NCI-H345 treated with DMSO at 0.1 percent for 48 hours (cell line): ENCODE measurements around the gene HSPA6.
"Not testable (repeated sequence)": the region's sequence is repeated elsewhere in the genome, so short reads cannot be mapped to it uniquely, and the experiment has no call there.

Experiments
- DNase-seq: peaks from one replicate; lab custom pipeline; 2025; ENCODE audit not compliant: unreplicated experiment; lab: John Stamatoyannopoulos, UW

Gene HSPA6

GRCh38 chr1:161523817-161524741 is at the start of gene HSPA6:
TSS of gene HSPA6 (plus strand) at chr1:161524540. CDS start at chr1:161524659, 119 bp downstream.
- peak; percentile 17 for DNase-seq

GRCh38 chr1:161477711-161478110 is 46.6 kb upstream of the HSPA6 start:
- DNase-seq = not testable (repeated sequence)

- no peak for DNase-seq
Measured at GRCh38 chr1:161478985-161479384, 45.4 kb upstream of the HSPA6 start.

DNA sequence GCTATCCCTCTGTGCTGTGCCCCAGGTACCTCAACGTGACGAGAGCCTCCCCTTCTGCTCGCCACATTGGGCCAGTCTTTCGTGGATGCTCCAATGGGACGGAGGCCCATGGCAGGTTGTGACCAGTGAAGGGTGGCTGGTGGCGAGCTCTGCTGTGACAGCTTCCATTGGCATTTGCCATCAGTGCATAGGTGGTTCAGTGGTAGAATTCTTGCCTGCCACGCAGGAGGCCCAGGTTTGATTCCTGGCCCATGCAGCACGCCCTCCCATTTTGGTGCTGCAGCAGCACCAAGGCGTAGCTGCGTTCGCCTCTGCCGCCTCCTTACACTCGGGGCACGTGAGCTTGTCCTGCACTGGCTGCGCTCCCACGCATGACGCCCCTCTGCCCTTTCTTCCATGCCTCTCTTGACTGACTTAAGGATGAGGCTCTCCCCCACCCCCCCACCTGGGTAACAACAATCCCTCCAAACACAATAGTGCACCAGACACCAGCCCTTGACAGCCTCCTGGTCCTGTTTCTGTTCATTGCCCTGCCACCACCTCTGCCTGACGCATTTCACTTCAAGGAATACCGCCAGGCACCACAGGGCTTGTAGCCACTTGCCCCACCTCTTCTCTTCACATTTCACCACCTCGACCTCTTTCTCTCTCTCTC is 43.8 kb upstream of the HSPA6 start:
- no peak for DNase-seq

DNA sequence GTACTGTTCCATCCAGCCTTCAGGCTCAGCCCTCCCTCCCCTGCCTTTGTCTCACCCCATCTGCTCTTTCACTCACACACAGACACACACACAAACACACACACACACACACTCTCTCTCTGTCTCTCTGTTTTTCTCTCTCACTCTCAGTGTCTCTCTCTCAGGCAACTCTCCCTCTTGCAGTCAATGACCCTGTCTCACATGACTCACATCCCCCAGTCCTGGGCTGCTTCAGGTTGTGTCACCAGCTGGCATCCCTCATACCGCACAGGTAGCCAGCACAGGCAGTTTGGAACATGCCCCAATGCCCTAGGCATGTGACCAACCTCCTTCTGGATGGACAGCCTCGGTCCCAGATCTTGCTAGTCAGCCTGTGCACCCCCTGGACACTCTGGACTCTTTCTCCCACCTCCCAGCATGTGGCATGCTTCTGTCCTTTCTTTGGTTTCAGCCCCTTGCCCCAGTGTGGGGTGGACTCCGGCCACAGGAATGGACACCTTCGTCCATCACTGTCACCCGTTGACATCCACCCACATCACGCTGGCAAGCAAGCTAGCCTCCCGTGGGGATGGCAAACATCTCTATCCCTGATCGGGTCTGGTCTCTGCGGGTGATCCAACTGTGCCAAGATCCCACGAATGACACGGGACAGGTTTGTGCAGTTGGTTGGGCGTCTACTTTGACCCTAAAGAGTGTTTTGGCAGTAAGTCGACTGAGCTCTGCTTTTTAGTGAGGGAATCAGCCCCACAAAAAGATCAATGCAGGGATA is 42.5 kb upstream of the HSPA6 start:
- DNase-seq = no peak

- DNase-seq = no peak
Measured at GRCh38 chr1:161482610-161483009, 41.7 kb upstream of the HSPA6 start.

DNA sequence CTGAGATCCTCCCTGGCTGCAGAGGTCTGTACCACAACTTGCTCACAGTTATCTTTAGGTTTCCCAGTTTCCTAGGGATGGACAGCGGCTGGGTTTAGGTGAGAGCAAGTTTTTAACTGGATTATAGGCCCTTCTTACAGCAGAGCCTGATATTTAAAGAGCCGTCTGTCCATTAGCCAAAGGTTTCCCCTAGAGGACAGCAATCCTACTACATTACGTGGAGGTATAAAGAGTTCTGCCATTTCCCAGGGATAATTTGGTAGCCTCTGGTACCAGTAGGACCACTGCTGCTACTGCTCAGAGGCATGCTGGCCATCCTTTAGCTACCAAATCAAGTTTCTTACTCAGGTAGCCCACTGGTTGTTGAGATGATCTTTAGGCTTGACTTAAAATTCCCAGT is 41.0 kb upstream of the HSPA6 start:
- DNase-seq = no peak

- no peak for DNase-seq
Measured at GRCh38 chr1:161484613-161485012, 39.7 kb upstream of the HSPA6 start.

DNA sequence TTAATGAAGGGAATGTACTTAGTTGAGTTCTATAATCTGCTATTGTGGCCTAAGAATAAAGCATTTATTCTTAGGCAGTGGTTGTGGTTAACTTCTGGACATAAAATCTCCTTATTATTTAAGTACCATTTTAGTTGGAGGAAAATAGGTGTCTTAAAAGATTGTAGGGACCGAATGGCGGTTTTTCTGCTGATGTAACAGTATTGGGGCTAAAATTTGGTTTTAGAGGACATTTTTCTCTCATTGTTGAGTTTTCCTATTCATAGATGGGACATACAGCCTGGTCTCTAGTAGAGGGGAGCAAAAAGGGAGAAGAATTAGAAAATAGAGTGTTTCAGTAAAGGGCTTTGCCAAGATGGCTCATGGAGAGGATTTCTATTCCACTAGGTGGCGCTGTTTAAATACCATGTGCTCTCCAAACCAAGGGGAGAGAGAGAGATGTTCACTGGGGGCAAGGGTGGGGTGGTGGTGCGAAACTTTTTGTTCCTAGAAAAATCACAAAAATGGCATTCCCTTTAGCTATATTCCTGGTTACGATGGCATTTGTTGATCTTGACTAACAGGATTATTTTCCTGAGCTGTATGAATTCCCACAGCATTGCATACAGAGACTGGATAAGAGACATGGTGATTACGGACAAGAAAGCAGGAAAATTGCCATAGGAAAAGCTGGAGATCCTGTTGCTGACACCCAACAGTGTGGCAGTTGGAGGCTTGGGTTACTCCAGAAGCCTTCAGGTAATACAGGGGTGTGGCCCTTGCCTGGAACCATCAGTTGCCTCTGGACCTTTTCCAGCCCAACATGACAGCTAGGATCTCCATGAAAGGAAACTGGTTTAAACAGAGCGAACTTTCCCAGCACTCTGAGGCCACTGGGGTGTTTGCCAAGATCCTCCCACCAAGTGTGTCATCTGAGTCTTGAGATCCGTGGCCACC is 37.3 kb upstream of the HSPA6 start:
- peak; percentile 7 for DNase-seq

- DNase-seq = no peak
Measured at GRCh38 chr1:161491472-161491871, 32.9 kb upstream of the HSPA6 start.

DNA sequence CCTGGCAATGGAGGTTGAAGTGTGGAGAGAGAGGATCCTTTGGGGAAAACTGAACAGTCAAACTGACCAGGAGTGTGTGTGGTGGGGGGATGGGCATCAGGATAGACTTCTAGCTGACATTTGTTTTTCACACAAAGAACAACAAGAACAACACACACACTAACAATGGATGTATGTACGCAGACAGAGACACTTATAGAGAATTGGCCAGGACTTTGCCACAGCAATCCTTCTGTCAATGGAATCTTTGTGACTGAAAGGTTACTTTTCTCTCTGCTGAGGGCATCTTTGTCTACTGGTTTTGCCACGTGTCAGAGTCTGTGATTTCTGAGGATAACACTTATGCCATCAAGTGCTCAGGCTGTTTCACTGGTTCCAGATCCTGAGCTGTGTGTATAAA is 31.5 kb upstream of the HSPA6 start:
- no peak for DNase-seq

DNA sequence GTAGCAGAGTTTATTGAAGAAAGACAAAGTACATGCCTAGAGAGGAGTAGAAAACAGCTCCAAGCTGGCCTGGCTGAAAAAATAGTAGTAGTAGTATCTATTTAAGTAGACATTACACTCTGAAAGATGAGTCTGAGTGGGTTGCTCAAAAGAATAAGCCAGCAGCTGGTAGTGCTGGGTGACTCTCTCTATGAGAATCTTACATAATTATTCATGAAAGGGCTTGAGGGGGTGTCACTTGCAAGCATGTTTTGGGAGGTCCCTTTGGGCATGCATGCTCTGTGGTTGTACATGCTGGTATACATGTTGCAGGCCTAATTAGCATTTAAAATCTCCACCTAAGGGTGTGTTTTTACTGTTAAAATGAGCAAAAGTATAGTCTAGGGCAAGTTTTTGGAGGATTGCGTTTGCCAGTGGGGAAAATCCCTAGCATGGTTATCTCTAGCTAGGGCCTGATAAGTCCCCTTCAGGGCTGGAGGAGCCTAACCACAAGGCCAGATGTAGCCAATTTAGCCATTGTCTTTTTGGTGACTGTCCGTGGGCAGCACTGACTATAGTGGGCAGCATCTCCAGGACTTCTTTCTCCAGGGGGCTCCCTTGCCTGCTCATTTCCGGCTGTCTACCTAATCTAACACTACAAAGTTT is 30.1 kb upstream of the HSPA6 start:
- no peak for DNase-seq

GRCh38 chr1:161495490-161495889 is 28.9 kb upstream of the HSPA6 start:
- DNase-seq = no peak

- DNase-seq = no peak
Measured at GRCh38 chr1:161497961-161498360, 26.4 kb upstream of the HSPA6 start.

DNA sequence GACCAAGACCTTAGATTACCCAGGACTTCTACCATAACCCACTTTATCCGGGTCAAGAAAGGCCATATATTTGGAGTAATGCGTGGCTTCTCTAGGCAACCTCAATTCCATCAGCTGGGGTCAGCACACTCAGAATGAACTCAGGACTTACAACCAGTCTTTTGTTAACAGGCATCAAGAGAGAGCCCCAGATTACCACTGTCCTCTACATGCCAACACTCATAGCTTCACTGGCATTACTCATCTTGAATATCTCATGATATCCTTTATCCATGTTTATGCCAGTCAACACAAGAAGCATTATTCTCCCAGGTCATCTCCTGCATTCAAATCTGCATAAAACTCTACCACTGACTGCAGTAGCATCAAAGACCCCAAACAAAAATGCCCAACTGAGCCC is 25.7 kb upstream of the HSPA6 start:
- DNase-seq = no peak

DNA sequence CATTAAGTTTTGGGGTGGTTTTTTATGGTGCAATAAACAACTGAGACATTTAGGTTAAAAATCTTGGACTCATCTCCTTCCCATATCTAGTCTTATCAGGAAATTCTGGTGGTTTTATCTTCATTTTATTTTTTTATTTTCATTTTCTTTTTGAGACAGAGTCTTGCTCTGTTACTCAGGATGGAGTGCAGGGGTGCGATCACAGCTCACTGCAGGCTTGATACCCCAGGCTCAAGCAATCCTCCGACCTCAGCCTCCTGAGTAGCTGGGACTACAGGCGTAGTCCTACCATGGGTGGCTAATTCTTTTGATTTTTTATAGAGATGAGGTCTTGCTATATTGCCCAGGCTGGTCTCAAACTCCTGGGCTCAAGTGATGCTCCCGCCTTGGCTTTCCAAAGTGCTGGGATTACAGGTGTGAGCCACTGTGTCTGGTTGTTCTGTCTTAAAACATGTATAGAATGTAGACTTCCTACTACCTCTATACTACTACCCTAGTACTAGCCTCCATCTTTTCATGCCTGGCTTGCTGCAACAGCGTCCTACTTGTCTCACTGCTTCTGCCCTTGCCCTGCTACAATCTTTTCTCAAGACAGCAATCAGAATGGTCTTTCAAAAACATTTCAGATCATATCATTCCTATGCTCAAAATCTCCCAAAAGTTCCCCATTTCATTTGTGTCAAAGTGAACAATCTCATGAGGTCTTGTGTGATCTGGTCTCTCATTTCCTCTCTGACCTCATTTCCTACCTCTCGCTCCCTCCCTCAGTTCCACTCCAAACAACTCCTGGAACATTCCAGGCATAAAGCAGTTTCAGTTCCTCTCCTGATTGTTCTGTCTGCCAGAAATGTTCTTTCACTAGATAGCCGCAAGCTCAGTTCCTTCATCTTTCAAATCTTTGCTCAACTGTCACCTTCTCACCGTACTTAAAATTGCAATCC is 25.0 kb upstream of the HSPA6 start:
- DNase-seq = no peak

DNA sequence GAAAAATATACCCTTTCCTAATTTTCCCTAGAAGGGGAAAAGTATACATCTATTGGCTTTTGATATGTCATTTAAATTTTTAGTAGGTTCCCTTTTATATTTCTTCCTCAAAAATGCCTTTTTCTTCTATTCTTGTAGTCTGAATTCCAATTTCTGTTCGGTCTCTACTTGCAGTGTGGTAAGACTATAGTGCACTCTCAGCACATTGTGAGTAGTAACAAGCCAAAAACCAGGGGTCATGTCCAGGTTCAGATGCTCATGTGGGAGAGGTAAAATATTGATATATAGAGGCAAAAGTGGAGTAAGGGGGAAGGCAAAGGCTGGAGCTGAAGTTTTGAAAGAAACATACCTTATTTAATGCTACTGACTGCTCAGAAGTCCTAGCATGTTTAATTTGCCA is 23.1 kb upstream of the HSPA6 start:
- no peak for DNase-seq

GRCh38 chr1:161502181-161502580 is 22.2 kb upstream of the HSPA6 start:
- no peak for DNase-seq
